G401.6 (cell line): ENCODE data around the gene MAP3K7.

Experiments
- FAIRE-seq: peaks from 2 replicates; lab custom pipeline; 2012; peaks lifted over from hg19 to GRCh38; lab: Jason Lieb, UNC

The MAP3K7 gene

GRCh38 chr6:90525421-90525820, 61.5 kb downstream of the MAP3K7 start:
- no peak for FAIRE-seq

- FAIRE-seq: no peak
These were observed 63.0 kb downstream of the MAP3K7 start for GRCh38 chr6:90523779-90524310.

- no peak for FAIRE-seq
These were observed 64.9 kb downstream of the MAP3K7 start for GRCh38 chr6:90521955-90522354.

GRCh38 chr6:90516074-90516660, 70.7 kb downstream of the MAP3K7 start:
- FAIRE-seq: no peak

- FAIRE-seq: no peak
These were observed 72.4 kb downstream of the MAP3K7 start for GRCh38 chr6:90514496-90514895.

GRCh38 chr6:90508753-90509152, 78.1 kb downstream of the MAP3K7 start:
- no peak for FAIRE-seq

GRCh38 chr6:90502866-90503407, 83.9 kb downstream of the MAP3K7 start:
- no peak for FAIRE-seq

GRCh38 chr6:90502381-90502780, 84.5 kb downstream of the MAP3K7 start:
- no peak for FAIRE-seq

- no peak for FAIRE-seq
These were observed 86.4 kb downstream of the MAP3K7 start for GRCh38 chr6:90500458-90500857.

- no peak for FAIRE-seq
These were observed 89.5 kb downstream of the MAP3K7 start for GRCh38 chr6:90497411-90497810.

- no peak for FAIRE-seq
These were observed 90.4 kb downstream of the MAP3K7 start for GRCh38 chr6:90496258-90497016.

GRCh38 chr6:90495216-90495817, 91.6 kb downstream of the MAP3K7 start:
- no peak for FAIRE-seq

- FAIRE-seq: no peak
These were observed 92.6 kb downstream of the MAP3K7 start for GRCh38 chr6:90494067-90494780.

- no peak for FAIRE-seq
These were observed 93.5 kb downstream of the MAP3K7 start for GRCh38 chr6:90493332-90493731.

- FAIRE-seq: no peak
These were observed 94.1 kb downstream of the MAP3K7 start for GRCh38 chr6:90492798-90493197.

- FAIRE-seq: no peak
These were observed 94.5 kb downstream of the MAP3K7 start for GRCh38 chr6:90492369-90492768.

GRCh38 chr6:90490030-90490716, 96.7 kb downstream of the MAP3K7 start:
- FAIRE-seq: no peak

- FAIRE-seq: no peak
These were observed 98.1 kb downstream of the MAP3K7 start for GRCh38 chr6:90488816-90489215.

GRCh38 chr6:90485635-90486277, 101.1 kb downstream of the MAP3K7 start:
- FAIRE-seq: no peak

GRCh38 chr6:90484903-90485302, 102.0 kb downstream of the MAP3K7 start:
- no peak for FAIRE-seq

GRCh38 chr6:90484385-90484784, 102.5 kb downstream of the MAP3K7 start:
- FAIRE-seq: no peak
